Stimulated activated naive CD8-positive, alpha-beta T cell treated with anti-CD3 and anti-CD28 coated beads, Interleukin-15, amount 100 ng/mL, for 72 hours (primary cell): ENCODE results near the gene MAPT.
A peak's percentile ranks its signal among the peaks of the same experiment; 100 is the strongest.

Source experiments
- ATAC-seq: fragments of 150-1000 bp; cut with Tn5 transposase; 2 replicates; pipeline ENCODE4 v1.10.0; 2021; ENCODE audit warnings: mild to moderate bottlenecking, moderate library complexity
- DNase-seq, 2 donors: peaks; one replicate each; pipeline ENCODE4 v3.0.0; 2021 to 2022
- H3K27ac Mint-ChIP-seq, 2 donors: one replicate each; pipeline ENCODE4 v1.8.0; 2022; ENCODE audit warnings: mild to moderate bottlenecking in 2 of 2, mixed read lengths in 2 of 2, moderate library complexity in 2 of 2
- H3K27me3 Mint-ChIP-seq: one replicate; pipeline ENCODE4 v1.8.0; 2022; ENCODE audit warnings: mixed read lengths
- H3K4me1 Mint-ChIP-seq: one replicate; pipeline ENCODE4 v1.8.0; 2022; ENCODE audit warnings: mild to moderate bottlenecking, mixed read lengths
- H3K4me3 Mint-ChIP-seq, 2 donors: one replicate each; pipeline ENCODE4 v1.8.0; 2022; ENCODE audit warnings: mild to moderate bottlenecking in 2 of 2, mixed read lengths in 2 of 2, moderate library complexity in 1 of 2
- H3K9me3 Mint-ChIP-seq, 2 donors: one replicate each; pipeline ENCODE4 v1.8.0; 2022; ENCODE audit warnings: mixed read lengths in 2 of 2

MAPT gene

GRCh38 chr17:45874151-45874550 is 20.2 kb upstream of the MAPT start:
- H3K27ac Mint-ChIP-seq = no peak overlapping the region
- peaks cover 16% of the 10 kb centered on the region for H3K27me3 Mint-ChIP-seq
- no peak overlapping the region for H3K4me3 Mint-ChIP-seq
- ATAC-seq (no peak), DNase-seq (no peak)
- peaks cover 0 to 7% of the 10 kb centered on the region in 2 donors for H3K9me3 Mint-ChIP-seq
- H3K4me1 Mint-ChIP-seq = peaks cover 16% of the 10 kb centered on the region

DNA sequence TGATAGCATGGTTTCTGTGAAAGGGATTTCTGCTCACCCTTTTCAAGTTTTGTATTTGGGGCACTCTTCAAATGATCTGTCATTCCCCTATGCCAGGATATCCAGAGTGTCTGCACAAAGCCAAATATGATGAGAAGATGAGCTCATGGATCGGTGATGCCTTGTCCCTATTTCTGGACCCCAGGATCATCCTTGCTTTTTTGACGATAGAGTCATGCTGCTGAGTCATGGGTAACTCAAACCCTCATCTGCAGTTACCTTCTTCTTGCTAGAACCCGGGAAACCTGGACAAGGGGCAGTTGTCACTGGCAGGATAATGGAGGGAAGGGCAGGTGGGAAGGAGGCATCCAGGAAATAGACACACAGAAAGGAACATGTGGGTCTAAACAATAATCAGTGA is 17.8 kb upstream of the MAPT start:
- ATAC-seq = no peak
- no peak overlapping the region for H3K4me3 Mint-ChIP-seq
- H3K4me1 Mint-ChIP-seq = peaks cover 10% of the 10 kb centered on the region
- H3K9me3 Mint-ChIP-seq = peaks cover 0 to 7% of the 10 kb centered on the region in 2 donors
- H3K27ac Mint-ChIP-seq = no peak overlapping the region
- peaks cover 16% of the 10 kb centered on the region for H3K27me3 Mint-ChIP-seq
- DNase-seq = no peak

- Mint-ChIP-seq H3K4me1 (peaks cover 10% of the 10 kb centered on the region), H3K9me3 (peaks cover 0 to 7% of the 10 kb centered on the region in 2 donors), H3K27me3 (peaks cover 16% of the 10 kb centered on the region), H3K4me3 (no peak overlapping the region), H3K27ac (no peak overlapping the region)
- no peak for DNase-seq
- no peak for ATAC-seq
Measured at GRCh38 chr17:45877467-45877866, 16.9 kb upstream of the MAPT start.

DNA sequence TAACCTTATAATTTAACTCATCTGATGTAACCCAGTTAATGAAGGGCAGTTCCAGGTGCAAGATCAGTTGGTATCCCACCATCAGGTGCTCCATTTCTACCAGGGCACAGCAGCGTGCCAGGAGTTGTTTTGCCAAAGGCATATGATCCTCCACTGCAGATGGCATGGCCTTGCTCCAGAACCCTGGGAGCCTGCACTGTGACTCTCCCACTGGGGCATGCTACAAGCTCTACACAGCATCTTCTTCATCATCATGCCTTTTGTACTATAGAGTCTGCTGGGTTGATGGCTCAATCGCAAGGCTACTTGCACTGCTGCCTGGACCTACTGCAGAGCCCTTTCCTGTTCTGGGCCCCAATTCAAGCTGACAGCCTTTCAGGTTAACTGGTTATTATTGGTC is 11.3 kb upstream of the MAPT start:
- peaks cover 5 to 14% of the 10 kb centered on the region in 2 donors for H3K9me3 Mint-ChIP-seq
- no peak for DNase-seq
- H3K4me1 Mint-ChIP-seq = peaks cover under 1% of the 10 kb centered on the region
- H3K4me3 Mint-ChIP-seq = no peak overlapping the region
- H3K27ac Mint-ChIP-seq = no peak overlapping the region
- H3K27me3 Mint-ChIP-seq = no peaks in the 10 kb centered on the region
- ATAC-seq = no peak

- Mint-ChIP-seq H3K27me3 (peaks cover 5% of the 10 kb centered on the region), H3K27ac (no peak overlapping the region), H3K9me3 (peaks cover 5 to 14% of the 10 kb centered on the region in 2 donors), H3K4me1 (peaks cover 5% of the 10 kb centered on the region), H3K4me3 (no peak overlapping the region)
- DNase-seq (no peak), ATAC-seq (no peak)
Measured at GRCh38 chr17:45886852-45887251, 7.5 kb upstream of the MAPT start.

DNA sequence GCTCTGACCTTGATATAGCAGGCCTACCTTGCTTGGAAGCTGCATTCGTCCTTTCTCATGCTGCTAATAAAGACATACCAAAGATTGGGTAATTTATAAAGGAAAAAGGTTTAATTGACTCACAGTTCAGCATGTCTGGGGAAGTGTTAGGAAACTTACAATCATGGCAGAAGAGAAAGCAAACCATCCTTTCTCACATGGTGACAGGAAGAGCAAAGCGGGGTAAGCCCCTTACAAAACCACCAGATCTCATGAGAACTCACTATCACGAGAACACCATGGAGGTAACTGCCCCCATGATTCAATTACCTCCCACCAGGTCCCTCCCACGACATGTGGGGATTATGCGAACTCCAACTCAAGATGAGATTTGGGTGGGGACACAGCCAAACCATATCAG is 6.0 kb upstream of the MAPT start:
- H3K4me3 Mint-ChIP-seq = no peak overlapping the region
- H3K9me3 Mint-ChIP-seq = peaks cover 5 to 14% of the 10 kb centered on the region in 2 donors
- ATAC-seq (no peak), DNase-seq (no peak)
- H3K27ac Mint-ChIP-seq = no peak overlapping the region
- H3K4me1 Mint-ChIP-seq = peaks cover 5% of the 10 kb centered on the region
- peaks cover 10% of the 10 kb centered on the region for H3K27me3 Mint-ChIP-seq

GRCh38 chr17:45889579-45889978 is 4.8 kb upstream of the MAPT start:
- peaks cover 12% of the 10 kb centered on the region for H3K4me1 Mint-ChIP-seq
- ATAC-seq (no peak), DNase-seq (no peak)
- no peak overlapping the region for H3K27ac Mint-ChIP-seq
- H3K9me3 Mint-ChIP-seq = peaks cover 0 to 7% of the 10 kb centered on the region in 2 donors
- H3K27me3 Mint-ChIP-seq = peaks cover 17% of the 10 kb centered on the region
- H3K4me3 Mint-ChIP-seq = no peak overlapping the region

DNA sequence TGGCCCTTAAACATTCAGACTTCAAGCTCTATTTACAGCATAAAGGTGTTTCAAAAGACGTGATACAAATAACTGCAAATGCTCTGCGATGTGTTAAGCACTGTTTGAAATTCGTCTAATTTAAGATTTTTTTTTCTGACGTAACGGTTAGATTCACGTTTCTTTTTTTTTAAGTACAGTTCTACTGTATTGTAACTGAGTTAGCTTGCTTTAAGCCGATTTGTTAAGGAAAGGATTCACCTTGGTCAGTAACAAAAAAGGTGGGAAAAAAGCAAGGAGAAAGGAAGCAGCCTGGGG is 681 bp upstream of the MAPT start:
- Mint-ChIP-seq H3K27ac (no peak overlapping the region), H3K9me3 (no peaks in the 10 kb centered on the region), H3K4me3 (peak overlapping the region; percentile 86 to 89), H3K4me1 (peaks cover 34% of the 10 kb centered on the region), H3K27me3 (peaks cover 57% of the 10 kb centered on the region)
- ATAC-seq (no peak), DNase-seq (no peak)

- Mint-ChIP-seq H3K4me1 (peaks cover 34% of the 10 kb centered on the region), H3K27me3 (peaks cover 75% of the 10 kb centered on the region), H3K27ac (no peak overlapping the region), H3K9me3 (no peaks in the 10 kb centered on the region), H3K4me3 (peak overlapping the region; percentile 86 to 89)
- DNase-seq (peak; percentile 24 to 29), ATAC-seq (peak; percentile 12)
Measured at GRCh38 chr17:45895304-45895968, 1.1 kb downstream of the MAPT start.

GRCh38 chr17:45895969-45896785 is 1.8 kb downstream of the MAPT start:
- peak overlapping the region; percentile 63 to 86 for H3K4me3 Mint-ChIP-seq
- ATAC-seq (no peak), DNase-seq (no peak)
- no peak overlapping the region for H3K27ac Mint-ChIP-seq
- no peaks in the 10 kb centered on the region for H3K9me3 Mint-ChIP-seq
- H3K4me1 Mint-ChIP-seq = peaks cover 34% of the 10 kb centered on the region
- H3K27me3 Mint-ChIP-seq = peaks cover 82% of the 10 kb centered on the region

DNA sequence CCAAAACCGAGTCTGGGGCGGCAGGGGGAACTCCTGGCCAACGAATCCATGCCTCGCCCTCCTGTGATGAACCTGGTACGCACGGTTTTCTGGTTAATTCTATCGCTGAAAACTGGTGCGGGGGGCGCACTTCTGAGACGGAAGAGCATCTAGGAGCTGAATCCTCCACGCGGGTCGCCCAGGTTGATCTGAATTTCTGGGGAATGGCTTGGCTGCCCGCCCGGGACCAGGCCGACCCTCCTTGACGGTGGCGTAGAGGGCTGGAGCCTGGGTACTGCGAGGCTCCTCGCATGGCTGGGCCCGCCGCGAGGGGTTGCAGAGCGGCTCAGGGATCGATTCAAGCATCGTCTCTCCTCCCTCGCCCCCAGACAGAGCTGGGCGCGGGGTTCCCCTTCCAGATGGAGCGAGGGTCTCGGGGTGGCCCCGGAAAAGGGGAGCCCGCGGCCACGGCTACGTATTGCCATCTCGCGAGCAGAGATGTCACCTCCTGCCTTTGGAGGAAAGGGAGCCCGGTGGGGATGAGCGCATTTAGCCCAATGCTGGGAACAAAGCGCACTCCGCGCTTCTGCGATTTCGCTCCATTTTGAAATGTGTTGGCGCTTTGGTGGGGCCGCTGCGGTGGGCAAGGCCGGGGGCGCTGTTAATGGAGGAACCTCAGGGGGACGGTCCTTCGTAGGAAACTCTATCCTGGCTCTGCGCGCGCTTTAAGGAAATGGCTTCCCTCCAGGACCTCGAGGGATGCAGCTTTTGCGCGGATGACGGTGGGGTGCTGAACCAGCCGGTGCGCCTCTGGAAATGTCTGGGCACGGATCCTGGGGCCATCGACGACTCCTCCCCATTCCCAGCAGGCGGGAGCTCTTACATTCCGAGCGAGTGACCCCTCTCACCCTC is 2.7 kb downstream of the MAPT start:
- ATAC-seq (no peak), DNase-seq (peak in 1 of 2 donors; percentile 10)
- no peak overlapping the region for H3K27ac Mint-ChIP-seq
- H3K27me3 Mint-ChIP-seq = peaks cover 84% of the 10 kb centered on the region
- no peaks in the 10 kb centered on the region for H3K9me3 Mint-ChIP-seq
- H3K4me1 Mint-ChIP-seq = peaks cover 34% of the 10 kb centered on the region
- peak overlapping the region; percentile 1 to 55 for H3K4me3 Mint-ChIP-seq

GRCh38 chr17:45900136-45900535 is 5.8 kb downstream of the MAPT start:
- Mint-ChIP-seq H3K27me3 (peaks cover 82% of the 10 kb centered on the region), H3K27ac (no peak overlapping the region), H3K4me3 (no peak overlapping the region), H3K4me1 (peaks cover 22% of the 10 kb centered on the region), H3K9me3 (no peaks in the 10 kb centered on the region)
- no peak for ATAC-seq
- no peak for DNase-seq

- no peaks in the 10 kb centered on the region for H3K9me3 Mint-ChIP-seq
- peaks cover 82% of the 10 kb centered on the region for H3K27me3 Mint-ChIP-seq
- H3K27ac Mint-ChIP-seq = no peak overlapping the region
- ATAC-seq (no peak), DNase-seq (no peak)
- peaks cover 16% of the 10 kb centered on the region for H3K4me1 Mint-ChIP-seq
- H3K4me3 Mint-ChIP-seq = no peak overlapping the region
Measured at GRCh38 chr17:45900723-45901415, 6.5 kb downstream of the MAPT start.

- H3K27ac Mint-ChIP-seq = no peak overlapping the region
- DNase-seq (no peak), ATAC-seq (no peak)
- H3K4me1 Mint-ChIP-seq = peaks cover 15% of the 10 kb centered on the region
- H3K27me3 Mint-ChIP-seq = peaks cover 82% of the 10 kb centered on the region
- no peak overlapping the region for H3K4me3 Mint-ChIP-seq
- no peaks in the 10 kb centered on the region for H3K9me3 Mint-ChIP-seq
Measured at GRCh38 chr17:45902892-45903346, 8.6 kb downstream of the MAPT start.

DNA sequence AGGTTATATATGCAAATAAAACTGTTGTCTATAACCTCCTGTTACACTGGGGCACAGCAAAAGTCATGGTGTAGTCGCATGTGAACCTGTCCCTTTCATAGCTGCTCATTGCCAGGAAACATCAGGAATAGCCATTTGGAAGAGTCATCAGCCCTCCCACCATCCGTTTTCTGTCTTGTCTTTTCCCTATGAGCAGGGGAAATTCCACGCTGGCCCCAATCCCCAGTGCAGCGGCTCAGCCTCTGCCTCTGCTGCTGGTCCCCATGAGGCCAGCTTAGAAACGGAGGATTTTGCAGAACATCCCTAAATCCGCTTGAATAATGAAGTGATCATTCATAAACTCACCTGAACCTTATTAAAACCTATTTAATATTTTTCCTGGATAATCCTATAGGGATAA is 10.5 kb downstream of the MAPT start:
- no peak overlapping the region for H3K27ac Mint-ChIP-seq
- peaks cover 24% of the 10 kb centered on the region for H3K4me1 Mint-ChIP-seq
- no peak overlapping the region for H3K4me3 Mint-ChIP-seq
- DNase-seq = no peak
- H3K9me3 Mint-ChIP-seq = no peaks in the 10 kb centered on the region
- no peak for ATAC-seq
- peaks cover 66% of the 10 kb centered on the region for H3K27me3 Mint-ChIP-seq
